H9 (cell line): Measurements from ENCODE around the gene KANSL1L. TPM values are rescaled to one million over a fixed set of nuclear protein-coding genes. Genes with fewer than 3 reads are reported as not detected.

ENCODE experiments used
- DNase-seq: peaks from one replicate; pipeline ENCODE4 v3.0.0-alpha.2; 2017
- H2AFZ ChIP-seq: one replicate; pipeline ENCODE4 v1.6.1; 2013; ENCODE audit warnings: mild to moderate bottlenecking, low read length, control low read depth, moderate library complexity
- H2AK5ac ChIP-seq: 2 replicates; pipeline ENCODE4 v1.6.1; 2013; ENCODE audit warnings: low read length, control low read depth, mixed read lengths; ENCODE audit not compliant: insufficient read length
- H2BK120ac ChIP-seq: one replicate; pipeline ENCODE4 v1.6.1; 2013; ENCODE audit warnings: low read depth, mild to moderate bottlenecking, low read length, control low read depth, inconsistent platforms; ENCODE audit not compliant: poor library complexity, severe bottlenecking
- H2BK12ac ChIP-seq: 2 replicates; pipeline ENCODE4 v1.6.1; 2013; ENCODE audit warnings: low read length, control low read depth, mixed read lengths, low read depth; ENCODE audit not compliant: insufficient read length
- H2BK15ac ChIP-seq: 2 replicates; pipeline ENCODE4 v1.6.1; 2013; ENCODE audit warnings: low read depth, low read length, control low read depth
- H2BK20ac ChIP-seq: one replicate; pipeline ENCODE4 v1.6.1; 2013; ENCODE audit warnings: low read depth, mild to moderate bottlenecking, low read length, control low read depth, inconsistent platforms; ENCODE audit not compliant: poor library complexity, severe bottlenecking
- H2BK5ac ChIP-seq: 2 replicates; pipeline ENCODE4 v1.6.1; 2013; ENCODE audit warnings: low read length, control low read depth, mixed read lengths; ENCODE audit not compliant: insufficient read length
- H3K14ac ChIP-seq: 2 replicates; pipeline ENCODE4 v1.6.1; 2013; ENCODE audit warnings: low read length, control low read depth; ENCODE audit not compliant: insufficient read depth
- H3K18ac ChIP-seq: 2 replicates; pipeline ENCODE4 v1.6.1; 2013; ENCODE audit warnings: low read depth, mild to moderate bottlenecking, mixed read lengths, low read length, control low read depth; ENCODE audit not compliant: insufficient read length
- H3K23ac ChIP-seq: 2 replicates; pipeline ENCODE4 v1.6.1; 2013; ENCODE audit warnings: low read length, control low read depth, mixed read lengths, low read depth; ENCODE audit not compliant: insufficient read length
- H3K23me2 ChIP-seq: 2 replicates; pipeline ENCODE4 v1.6.1; 2013; ENCODE audit warnings: low read depth, mild to moderate bottlenecking, mixed read lengths, low read length, control low read depth; ENCODE audit not compliant: insufficient read length, poor library complexity, severe bottlenecking
- H3K27ac ChIP-seq: 2 replicates; pipeline ENCODE4 v1.5.1; 2013; ENCODE audit warnings: low read length, control low read depth, mixed read lengths, low read depth; ENCODE audit not compliant: insufficient read length
- H3K27me3 ChIP-seq: 2 replicates; pipeline ENCODE4 v1.6.1; 2013; ENCODE audit warnings: low read length, control low read depth, inconsistent platforms; ENCODE audit not compliant: insufficient read depth
- H3K4ac ChIP-seq: 2 replicates; pipeline ENCODE4 v1.6.1; 2013; ENCODE audit warnings: low read depth, mild to moderate bottlenecking, control low read depth, inconsistent platforms, low read length, moderate library complexity
- H3K4me1 ChIP-seq: 2 replicates; pipeline ENCODE4 v1.6.1; 2013; ENCODE audit warnings: low read length, control low read depth, inconsistent platforms; ENCODE audit not compliant: insufficient read depth
- H3K4me2 ChIP-seq: 2 replicates; pipeline ENCODE4 v1.6.1; 2013; ENCODE audit warnings: low read length, control low read depth, mixed read lengths; ENCODE audit not compliant: insufficient read length, insufficient read depth
- H3K56ac ChIP-seq: 2 replicates; pipeline ENCODE4 v1.6.1; 2013; ENCODE audit warnings: low read depth, mild to moderate bottlenecking, mixed read lengths, low read length, control low read depth; ENCODE audit not compliant: insufficient read length
- H3K79me1 ChIP-seq: 2 replicates; pipeline ENCODE4 v1.6.1; 2013; ENCODE audit warnings: low read depth, mild to moderate bottlenecking, moderate library complexity, low read length, control low read depth, inconsistent platforms; ENCODE audit not compliant: insufficient read depth, poor library complexity, severe bottlenecking
- H3K79me2 ChIP-seq: 2 replicates; pipeline ENCODE4 v1.6.1; 2013; ENCODE audit warnings: low read length, control low read depth, inconsistent platforms; ENCODE audit not compliant: insufficient read depth
- H3K9ac ChIP-seq: 2 replicates; pipeline ENCODE4 v1.6.1; 2013; ENCODE audit warnings: low read length, control low read depth, mixed read lengths; ENCODE audit not compliant: insufficient read length; ENCODE audit errors: extremely low read depth
- H3K9me3 ChIP-seq: one replicate; pipeline ENCODE4 v1.6.1; 2013; ENCODE audit warnings: low read depth, low read length, inconsistent platforms; ENCODE audit not compliant: control insufficient read depth
- H3T11ph ChIP-seq: one replicate; pipeline ENCODE4 v1.6.1; 2013; ENCODE audit warnings: mild to moderate bottlenecking, low read length, control low read depth, inconsistent platforms
- H4K20me1 ChIP-seq: one replicate; pipeline ENCODE4 v1.6.1; 2013; ENCODE audit not compliant: control insufficient read depth, insufficient read length, insufficient read depth
- H4K5ac ChIP-seq: 2 replicates; pipeline ENCODE4 v1.6.1; 2013; ENCODE audit warnings: low read depth, mild to moderate bottlenecking, mixed read lengths, low read length, control low read depth; ENCODE audit not compliant: insufficient read length
- H4K8ac ChIP-seq: replicated peaks from 2 replicates; pipeline ENCODE4 v1.6.1; 2013; ENCODE audit warnings: low read length, control low read depth, mixed read lengths, low read depth; ENCODE audit not compliant: insufficient read length
- H4K91ac ChIP-seq: 2 replicates; pipeline ENCODE4 v1.6.1; 2013; ENCODE audit warnings: low read depth, mild to moderate bottlenecking, moderate library complexity, mixed read lengths, low read length, control low read depth; ENCODE audit not compliant: insufficient read length
- H3K27ac Mint-ChIP-seq, 3 experiments: 2 replicates in 2 of 3; 3 replicates in 1 of 3; pipeline ENCODE4 v1.8.0; 2020 to 2021; ENCODE audit warnings: mixed read lengths in 3 of 3, mild to moderate bottlenecking in 1 of 3, moderate library complexity in 1 of 3
- H3K27me3 Mint-ChIP-seq: 2 replicates; pipeline ENCODE4 v1.8.0; 2021; ENCODE audit warnings: low read depth, mild to moderate bottlenecking, moderate library complexity, mixed read lengths
- H3K36me3 Mint-ChIP-seq, 3 experiments: 2 replicates in 2 of 3; 3 replicates in 1 of 3; pipeline ENCODE4 v1.8.0; 2020 to 2021; ENCODE audit warnings: low read depth in 3 of 3, mixed read lengths in 3 of 3; ENCODE audit not compliant: insufficient read depth in 1 of 3
- H3K4me1 Mint-ChIP-seq, 2 experiments: 2 replicates each; pipeline ENCODE4 v1.8.0; 2020; ENCODE audit warnings: mixed read lengths in 2 of 2
- H3K4me3 Mint-ChIP-seq, 2 experiments: 2 replicates in 1 of 2; 3 replicates in 1 of 2; pipeline ENCODE4 v1.8.0; 2020 to 2021; ENCODE audit warnings: mild to moderate bottlenecking in 2 of 2, mixed read lengths in 2 of 2, moderate library complexity in 1 of 2
- H3K9me3 Mint-ChIP-seq, 2 experiments: 2 replicates in 1 of 2; 3 replicates in 1 of 2; pipeline ENCODE4 v1.8.0; 2020; ENCODE audit warnings: mild to moderate bottlenecking in 2 of 2, mixed read lengths in 2 of 2, moderate library complexity in 1 of 2
- WGBS: extraction: QIAGEN DNeasy Blood & Tissue Kit; methylation state at CpG from one replicate; pipeline ENCODE4 v1.1.7; 2013; ENCODE audit warnings: missing lambda C conversion rate, low lambda C conversion rate, mixed read lengths; ENCODE audit not compliant: insufficient read length; ENCODE audit errors: extremely low coverage; 5-methylcytosine and 5-hydroxymethylcytosine counted together
- total RNA-seq: library from RNA; stranded (reverse); gene quantifications from 2 replicates; pipeline ENCODE4 v1.2.1, GENCODE V29; 2021
- TF ChIP-seq, protein P1 (sequence below): fragments of 200-600 bp; sonication (generic); conservative IDR thresholded peaks from 3 replicates; pipeline ENCODE4 v1.8.0; 2021; ENCODE audit warnings: antibody characterized with exemption, mild to moderate bottlenecking

The KANSL1L gene
- total RNA-seq, 1 experiment from 2014 or later = 8.2 TPM

DNA sequence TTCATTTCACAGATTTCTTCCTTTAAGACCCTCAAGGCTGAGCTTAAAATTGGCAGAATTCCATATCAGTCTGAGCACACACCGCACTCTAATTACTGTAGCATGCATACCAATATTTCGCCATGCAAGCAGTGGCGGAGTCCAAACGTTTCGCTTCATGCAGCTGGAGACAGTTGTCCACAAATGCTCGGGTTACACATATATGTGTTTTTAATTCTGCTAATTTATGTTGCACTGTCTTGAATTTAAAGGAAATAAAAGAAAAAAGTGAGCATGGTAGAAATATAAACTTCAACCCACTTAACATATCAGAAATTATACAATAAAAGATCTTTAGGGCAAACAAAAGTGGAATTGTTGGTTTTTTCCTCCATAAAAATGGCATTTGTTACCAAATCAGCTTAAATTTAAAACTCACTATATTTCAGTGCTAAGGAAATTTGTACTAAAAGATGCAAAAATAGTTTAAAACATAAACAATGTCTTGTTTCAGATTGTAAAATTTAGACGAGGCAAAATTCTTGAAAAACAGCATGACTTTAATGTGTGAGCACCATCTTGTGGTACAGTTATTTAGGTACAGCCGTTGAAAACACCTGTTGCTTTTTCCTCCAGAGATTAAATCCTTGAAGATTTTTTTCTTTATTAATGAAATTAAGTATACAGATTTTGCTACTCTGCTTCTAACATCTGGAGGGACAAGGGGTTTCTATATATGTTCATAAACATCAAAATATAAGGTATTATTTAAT, 24.1 kb upstream of the KANSL1L start:
- no peak overlapping the region for H3K56ac ChIP-seq
- H3K79me2 ChIP-seq = no peaks in the 10 kb centered on the region
- no peak overlapping the region for H3K4me2 ChIP-seq
- H3K27ac Mint-ChIP-seq = no peak overlapping the region
- no peak overlapping the region for H3K4ac ChIP-seq
- H3T11ph ChIP-seq = no peak overlapping the region
- no peaks in the 10 kb centered on the region for H3K79me1 ChIP-seq
- no peak overlapping the region for H3K9ac ChIP-seq
- no peak overlapping the region for H4K5ac ChIP-seq
- H4K20me1 ChIP-seq = no peaks in the 10 kb centered on the region
- no peaks in the 10 kb centered on the region for H3K4me1 Mint-ChIP-seq
- no peaks in the 10 kb centered on the region for H3K9me3 Mint-ChIP-seq
- H3K9me3 ChIP-seq = no peaks in the 10 kb centered on the region
- no peak overlapping the region for H4K91ac ChIP-seq
- H3K27me3 ChIP-seq = no peaks in the 10 kb centered on the region
- H2BK12ac ChIP-seq = no peak overlapping the region
- H2BK120ac ChIP-seq = no peak overlapping the region
- no CpG with 5 or more reads among the region's 8 CpGs for WGBS
- H3K4me1 ChIP-seq = no peaks in the 10 kb centered on the region
- H3K36me3 Mint-ChIP-seq = no peaks in the 10 kb centered on the region
- DNase-seq = no peak
- no peak overlapping the region for H3K18ac ChIP-seq
- no peak overlapping the region for H2AFZ ChIP-seq
- H3K27ac ChIP-seq = no peak overlapping the region
- no peaks in the 10 kb centered on the region for H3K23me2 ChIP-seq
- H3K4me3 Mint-ChIP-seq = no peak overlapping the region
- H3K27me3 Mint-ChIP-seq = no peaks in the 10 kb centered on the region
- no peak overlapping the region for H2BK5ac ChIP-seq
- H4K8ac ChIP-seq = no peak overlapping the region
- H2BK20ac ChIP-seq = no peak overlapping the region
- H3K14ac ChIP-seq = no peak overlapping the region
- H2BK15ac ChIP-seq = no peak overlapping the region
- H2AK5ac ChIP-seq = no peak overlapping the region
- TF ChIP-seq, protein P1, sequence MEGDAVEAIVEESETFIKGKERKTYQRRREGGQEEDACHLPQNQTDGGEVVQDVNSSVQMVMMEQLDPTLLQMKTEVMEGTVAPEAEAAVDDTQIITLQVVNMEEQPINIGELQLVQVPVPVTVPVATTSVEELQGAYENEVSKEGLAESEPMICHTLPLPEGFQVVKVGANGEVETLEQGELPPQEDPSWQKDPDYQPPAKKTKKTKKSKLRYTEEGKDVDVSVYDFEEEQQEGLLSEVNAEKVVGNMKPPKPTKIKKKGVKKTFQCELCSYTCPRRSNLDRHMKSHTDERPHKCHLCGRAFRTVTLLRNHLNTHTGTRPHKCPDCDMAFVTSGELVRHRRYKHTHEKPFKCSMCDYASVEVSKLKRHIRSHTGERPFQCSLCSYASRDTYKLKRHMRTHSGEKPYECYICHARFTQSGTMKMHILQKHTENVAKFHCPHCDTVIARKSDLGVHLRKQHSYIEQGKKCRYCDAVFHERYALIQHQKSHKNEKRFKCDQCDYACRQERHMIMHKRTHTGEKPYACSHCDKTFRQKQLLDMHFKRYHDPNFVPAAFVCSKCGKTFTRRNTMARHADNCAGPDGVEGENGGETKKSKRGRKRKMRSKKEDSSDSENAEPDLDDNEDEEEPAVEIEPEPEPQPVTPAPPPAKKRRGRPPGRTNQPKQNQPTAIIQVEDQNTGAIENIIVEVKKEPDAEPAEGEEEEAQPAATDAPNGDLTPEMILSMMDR = peak; percentile 87
- no peak overlapping the region for H3K23ac ChIP-seq
